NCI-H2227 (cell line): ENCODE results near the gene SCAP.

Experiments
- DNase-seq: peaks from one replicate; lab custom pipeline; 2025; ENCODE audit not compliant: unreplicated experiment; lab: John Stamatoyannopoulos, UW

The SCAP gene

GRCh38 chr3:47414666-47415587, 60.8 kb downstream of the SCAP start:
- no peak for DNase-seq

- no peak for DNase-seq
These were observed 61.6 kb downstream of the SCAP start for GRCh38 chr3:47414161-47414564.

DNA sequence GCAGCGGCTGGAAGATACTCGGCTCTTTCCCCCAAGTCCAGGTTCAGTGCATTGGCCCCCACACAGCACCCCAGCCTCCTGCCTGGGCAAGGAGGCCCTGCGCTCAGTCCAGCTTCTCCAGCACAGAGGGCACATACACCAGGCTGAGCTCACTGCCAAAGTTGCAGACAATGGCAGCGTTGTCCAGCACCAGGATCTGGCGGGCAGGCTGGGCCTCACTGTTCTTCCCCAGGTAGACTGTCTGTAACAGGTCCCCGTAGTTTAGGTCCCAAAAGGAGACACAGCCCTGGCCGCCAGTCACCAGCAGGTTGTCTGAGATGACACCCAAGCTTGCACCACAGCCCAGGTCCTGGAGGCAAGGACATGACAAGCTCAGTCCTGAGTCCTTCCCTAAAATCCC, 62.0 kb downstream of the SCAP start:
- no peak for DNase-seq

DNA sequence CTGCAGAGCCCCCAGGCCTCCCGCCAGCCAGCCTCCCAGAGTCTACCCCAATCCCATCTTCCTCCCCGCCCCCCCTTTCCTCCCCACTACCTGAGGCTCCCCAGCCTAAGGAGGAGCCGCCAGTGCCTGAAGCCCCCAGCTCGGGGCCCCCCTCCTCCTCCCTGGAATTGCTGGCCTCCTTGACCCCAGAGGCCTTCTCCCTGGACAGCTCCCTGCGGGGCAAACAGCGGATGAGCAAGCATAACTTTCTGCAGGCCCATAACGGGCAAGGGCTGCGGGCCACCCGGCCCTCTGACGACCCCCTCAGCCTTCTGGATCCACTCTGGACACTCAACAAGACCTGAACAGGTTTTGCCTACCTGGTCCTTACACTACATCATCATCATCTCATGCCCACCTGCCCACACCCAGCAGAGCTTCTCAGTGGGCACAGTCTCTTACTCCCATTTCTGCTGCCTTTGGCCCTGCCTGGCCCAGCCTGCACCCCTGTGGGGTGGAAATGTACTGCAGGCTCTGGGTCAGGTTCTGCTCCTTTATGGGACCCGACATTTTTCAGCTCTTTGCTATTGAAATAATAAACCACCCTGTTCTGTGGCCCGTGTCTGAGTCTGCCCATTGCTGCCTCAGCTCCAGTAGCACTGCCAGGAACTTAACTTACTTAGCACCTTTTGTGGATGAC, 62.8 kb downstream of the SCAP start:
- DNase-seq: no peak

DNA sequence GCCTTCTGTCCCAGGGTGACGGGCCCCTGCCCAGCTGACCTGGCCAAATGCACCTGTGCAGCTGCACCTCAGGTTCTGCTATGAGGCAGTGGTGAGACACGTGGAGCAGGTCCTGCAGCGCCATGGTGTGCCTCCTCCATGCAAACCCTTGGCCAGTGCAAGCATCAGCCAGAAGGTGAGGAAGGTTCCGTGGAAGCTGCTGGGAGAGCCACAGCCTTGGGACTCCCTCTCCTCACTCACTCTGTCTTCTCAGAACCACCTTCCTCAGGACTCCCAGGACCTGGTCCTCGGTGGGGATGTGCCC, 63.3 kb downstream of the SCAP start:
- DNase-seq: no peak

DNA sequence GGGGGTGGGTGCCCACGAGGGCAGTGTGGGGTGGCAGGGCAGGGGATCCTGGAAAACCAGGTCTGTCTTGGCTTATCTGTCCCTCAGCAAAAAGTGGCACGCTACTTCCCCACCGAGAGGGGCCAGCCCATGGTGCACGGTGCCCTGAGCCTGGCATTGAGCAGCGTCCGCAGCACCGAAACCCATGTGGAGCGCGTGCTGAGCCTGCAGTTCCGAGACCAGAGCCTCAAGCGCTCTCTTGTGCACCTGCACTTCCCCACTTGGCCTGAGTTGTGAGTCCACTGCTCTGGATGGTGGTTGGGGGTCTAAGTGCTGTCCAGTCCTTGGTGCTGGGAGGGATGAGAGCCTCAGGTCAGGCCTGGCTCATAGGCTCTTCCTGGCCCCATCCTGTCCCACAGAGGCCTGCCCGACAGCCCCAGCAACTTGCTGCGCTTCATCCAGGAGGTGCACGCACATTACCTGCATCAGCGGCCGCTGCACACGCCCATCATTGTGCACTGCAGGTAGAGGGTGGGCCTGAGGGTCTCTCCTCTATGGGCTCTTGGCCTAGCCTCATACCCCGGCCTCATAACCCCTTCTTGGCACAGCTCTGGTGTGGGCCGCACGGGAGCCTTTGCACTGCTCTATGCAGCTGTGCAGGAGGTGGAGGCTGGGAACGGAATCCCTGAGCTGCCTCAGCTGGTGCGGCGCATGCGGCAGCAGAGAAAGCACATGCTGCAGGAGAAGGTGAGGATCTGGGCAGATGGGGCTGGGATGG, 63.9 kb downstream of the SCAP start:
- no peak for DNase-seq

DNA sequence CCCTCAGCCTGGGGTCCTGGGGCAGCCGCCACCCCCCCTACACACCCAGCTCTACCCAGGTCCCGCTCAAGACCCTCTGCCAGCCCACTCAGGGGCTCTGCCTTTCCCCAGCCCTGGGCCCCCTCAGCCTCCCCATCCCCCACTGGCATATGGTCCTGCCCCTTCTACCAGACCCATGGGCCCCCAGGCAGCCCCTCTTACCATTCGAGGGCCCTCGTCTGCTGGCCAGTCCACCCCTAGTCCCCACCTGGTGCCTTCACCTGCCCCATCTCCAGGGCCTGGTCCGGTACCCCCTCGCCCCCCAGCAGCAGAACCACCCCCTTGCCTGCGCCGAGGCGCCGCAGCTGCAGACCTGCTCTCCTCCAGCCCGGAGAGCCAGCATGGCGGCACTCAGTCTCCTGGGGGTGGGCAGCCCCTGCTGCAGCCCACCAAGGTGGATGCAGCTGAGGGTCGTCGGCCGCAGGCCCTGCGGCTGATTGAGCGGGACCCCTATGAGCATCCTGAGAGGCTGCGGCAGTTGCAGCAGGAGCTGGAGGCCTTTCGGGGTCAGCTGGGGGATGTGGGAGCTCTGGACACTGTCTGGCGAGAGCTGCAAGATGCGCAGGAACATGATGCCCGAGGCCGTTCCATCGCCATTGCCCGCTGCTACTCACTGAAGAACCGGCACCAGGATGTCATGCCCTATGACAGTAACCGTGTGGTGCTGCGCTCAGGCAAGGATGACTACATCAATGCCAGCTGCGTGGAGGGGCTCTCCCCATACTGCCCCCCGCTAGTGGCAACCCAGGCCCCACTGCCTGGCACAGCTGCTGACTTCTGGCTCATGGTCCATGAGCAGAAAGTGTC, 64.7 kb downstream of the SCAP start:
- no peak for DNase-seq

- DNase-seq: no peak
These were observed 65.4 kb downstream of the SCAP start for GRCh38 chr3:47410417-47410720.

GRCh38 chr3:47409688-47410416, 65.9 kb downstream of the SCAP start:
- DNase-seq: no peak

- DNase-seq: no peak
These were observed 66.5 kb downstream of the SCAP start for GRCh38 chr3:47409284-47409683.

DNA sequence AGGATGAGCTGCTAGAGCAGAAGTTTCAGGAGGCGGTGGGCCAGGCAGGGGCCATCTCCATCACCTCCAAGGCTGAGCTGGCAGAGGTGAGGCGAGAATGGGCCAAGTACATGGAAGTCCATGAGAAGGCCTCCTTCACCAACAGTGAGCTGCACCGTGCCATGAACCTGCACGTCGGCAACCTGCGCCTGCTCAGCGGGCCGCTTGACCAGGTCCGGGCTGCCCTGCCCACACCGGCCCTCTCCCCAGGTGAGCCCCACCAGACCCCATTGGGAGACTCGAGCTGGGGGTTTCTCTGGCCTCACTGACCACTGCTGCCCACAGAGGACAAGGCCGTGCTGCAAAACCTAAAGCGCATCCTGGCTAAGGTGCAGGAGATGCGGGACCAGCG, 66.9 kb downstream of the SCAP start:
- DNase-seq: no peak

DNA sequence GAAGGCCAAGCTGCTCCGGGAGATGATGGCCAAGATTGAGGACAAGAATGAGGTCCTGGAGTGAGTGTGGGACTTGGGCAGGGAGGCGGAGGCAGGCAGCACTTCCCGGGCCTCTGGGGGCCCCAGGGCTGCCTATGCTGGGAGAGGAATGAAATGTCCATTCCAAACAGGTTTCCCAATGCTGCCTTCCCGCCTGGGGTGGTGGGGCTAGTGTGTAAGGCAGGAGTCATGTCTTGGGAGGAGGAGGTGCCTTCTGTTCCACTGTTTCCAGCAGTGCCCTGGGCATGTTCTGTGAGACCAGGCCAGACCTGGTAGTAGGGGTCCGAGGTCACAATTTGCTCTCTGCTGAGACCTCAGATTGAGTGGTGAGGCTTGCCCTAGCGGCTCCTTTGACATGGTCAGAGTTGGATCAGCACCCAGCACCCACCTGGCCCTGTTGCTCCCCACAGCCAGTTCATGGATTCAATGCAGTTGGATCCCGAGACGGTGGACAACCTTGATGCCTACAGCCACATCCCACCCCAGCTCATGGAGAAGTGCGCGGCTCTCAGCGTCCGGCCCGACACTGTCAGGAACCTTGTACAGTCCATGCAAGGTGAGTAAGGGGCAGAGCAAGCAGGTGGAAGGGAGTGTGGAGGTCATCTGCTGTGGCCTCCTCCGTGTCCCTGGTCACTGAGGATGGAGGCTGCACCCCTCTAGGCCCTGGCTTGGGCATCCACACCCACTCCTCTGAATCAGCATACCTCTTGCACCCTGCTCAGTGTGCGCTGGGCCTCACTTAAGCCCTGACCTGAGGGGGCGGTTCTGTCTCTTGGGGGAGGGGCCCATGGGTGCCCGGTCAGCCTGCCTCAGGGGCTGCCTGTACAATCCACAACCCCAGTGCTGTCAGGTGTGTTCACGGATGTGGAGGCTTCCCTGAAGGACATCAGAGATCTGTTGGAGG, 67.6 kb downstream of the SCAP start:
- no peak for DNase-seq

- DNase-seq: no peak
These were observed 68.5 kb downstream of the SCAP start for GRCh38 chr3:47407237-47407636.

GRCh38 chr3:47406762-47407149, 69.0 kb downstream of the SCAP start:
- no peak for DNase-seq

GRCh38 chr3:47405820-47406761, 69.7 kb downstream of the SCAP start:
- DNase-seq: no peak

DNA sequence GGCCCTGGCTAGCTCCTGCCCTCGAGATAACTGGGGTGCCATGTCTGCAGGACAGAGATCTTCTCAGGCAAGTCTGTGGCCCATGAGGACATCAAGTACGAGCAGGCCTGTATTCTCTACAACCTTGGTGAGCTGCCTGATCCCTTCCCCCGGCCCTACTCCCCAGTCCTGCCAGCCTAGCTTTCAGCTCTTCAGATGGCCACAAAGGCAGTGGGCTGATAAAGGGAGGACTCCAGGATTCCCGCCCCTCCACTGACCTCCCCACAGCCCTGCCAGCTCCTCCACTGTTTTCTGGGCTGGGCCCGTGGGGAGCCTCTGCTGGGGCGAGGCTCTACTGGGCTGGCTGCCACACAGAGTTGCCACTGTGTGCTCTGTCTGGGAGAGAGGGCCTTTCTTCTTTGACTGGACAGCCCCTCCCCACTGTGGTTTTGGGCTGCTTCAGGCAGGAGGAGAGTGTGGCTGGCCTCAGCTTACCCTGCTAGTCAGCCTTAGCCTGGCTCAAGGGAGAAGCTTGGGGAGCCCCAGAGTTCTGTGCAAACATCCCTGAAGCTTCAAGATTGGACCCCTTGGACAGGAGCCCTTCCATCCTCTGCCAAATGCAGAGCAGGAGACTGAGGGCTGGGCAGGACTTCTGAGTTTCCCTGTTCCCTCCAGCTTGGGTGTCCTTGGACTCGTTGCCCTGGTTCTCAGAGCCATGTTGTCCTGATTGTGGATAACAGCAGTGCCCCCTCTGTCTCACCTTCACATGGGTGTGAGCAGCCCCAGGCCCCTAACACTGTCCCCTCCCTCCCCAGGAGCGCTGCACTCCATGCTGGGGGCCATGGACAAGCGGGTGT, 70.6 kb downstream of the SCAP start:
- DNase-seq: no peak

- no peak for DNase-seq
These were observed 71.3 kb downstream of the SCAP start for GRCh38 chr3:47404431-47404876.
